ENCODE measurements around the gene CCDC181.
"Not testable (repeated sequence)": the region's sequence is repeated elsewhere in the genome, so short reads cannot be mapped to it uniquely, and the experiment has no call there.

The CCDC181 gene

DNA sequence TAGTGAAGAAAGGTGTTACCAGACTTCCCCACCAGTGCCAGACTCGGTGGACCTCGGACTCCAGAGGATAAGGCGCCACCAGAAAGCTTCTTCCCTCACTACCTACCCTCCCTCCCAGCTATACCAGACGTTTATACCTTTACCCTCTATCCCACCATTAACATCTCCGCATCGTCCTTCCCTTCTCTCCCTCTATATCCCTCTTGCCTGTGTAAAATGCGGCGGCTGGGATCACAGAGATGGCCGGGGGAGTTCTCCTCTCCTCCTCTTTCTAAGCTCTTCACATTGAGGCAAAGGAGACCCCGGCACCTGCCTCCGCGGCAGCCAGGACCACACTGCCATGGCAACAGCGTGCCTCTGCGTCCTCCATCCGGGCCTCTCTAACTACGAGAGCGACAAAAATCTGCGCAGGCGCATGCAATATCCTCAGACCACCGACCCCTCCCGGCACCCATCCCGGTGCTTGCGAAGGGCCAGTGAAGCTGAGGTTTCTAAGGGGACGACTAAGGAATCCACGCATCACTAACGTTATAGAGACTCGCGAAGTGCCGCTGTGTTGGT, at the start of gene CCDC181:
CCDC181 (minus strand) TSS at position 394 of the 561 bp plus-strand sequence. CDS start 2,547 bp downstream, outside the sequence.
- DNase-seq (ENCODE audit: low read depth in 2 of 2), result peak; percentile 21 to 44

DNA sequence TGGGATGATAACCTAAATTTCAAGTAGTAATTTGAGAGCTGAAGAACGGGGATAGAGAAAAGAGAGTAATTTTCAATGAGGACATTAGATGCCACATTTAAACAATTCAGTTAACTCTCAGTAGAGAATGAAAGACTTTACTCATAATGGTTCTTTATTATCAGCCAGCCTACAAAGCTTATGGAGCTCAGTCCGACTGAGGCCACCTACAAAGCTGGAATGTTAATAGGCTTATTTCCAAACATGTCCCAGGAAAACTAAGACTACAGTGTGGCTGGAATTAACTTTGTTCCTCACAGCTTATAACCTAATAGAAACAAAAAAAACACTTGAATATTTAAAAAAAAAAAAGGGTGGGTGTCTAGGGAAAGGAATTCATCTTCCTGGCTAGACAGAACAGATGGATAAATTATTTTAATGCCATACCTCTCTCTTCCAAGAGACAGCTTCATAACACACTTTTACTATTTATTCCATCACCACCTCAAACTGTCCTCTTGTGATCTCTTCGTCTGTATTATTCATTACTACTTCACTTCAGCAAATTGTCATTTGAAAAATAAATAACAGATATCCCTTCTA, 48.6 kb upstream of the CCDC181 start:
- DNase-seq (ENCODE audit: low read depth in 2 of 2), result no peak

DNA sequence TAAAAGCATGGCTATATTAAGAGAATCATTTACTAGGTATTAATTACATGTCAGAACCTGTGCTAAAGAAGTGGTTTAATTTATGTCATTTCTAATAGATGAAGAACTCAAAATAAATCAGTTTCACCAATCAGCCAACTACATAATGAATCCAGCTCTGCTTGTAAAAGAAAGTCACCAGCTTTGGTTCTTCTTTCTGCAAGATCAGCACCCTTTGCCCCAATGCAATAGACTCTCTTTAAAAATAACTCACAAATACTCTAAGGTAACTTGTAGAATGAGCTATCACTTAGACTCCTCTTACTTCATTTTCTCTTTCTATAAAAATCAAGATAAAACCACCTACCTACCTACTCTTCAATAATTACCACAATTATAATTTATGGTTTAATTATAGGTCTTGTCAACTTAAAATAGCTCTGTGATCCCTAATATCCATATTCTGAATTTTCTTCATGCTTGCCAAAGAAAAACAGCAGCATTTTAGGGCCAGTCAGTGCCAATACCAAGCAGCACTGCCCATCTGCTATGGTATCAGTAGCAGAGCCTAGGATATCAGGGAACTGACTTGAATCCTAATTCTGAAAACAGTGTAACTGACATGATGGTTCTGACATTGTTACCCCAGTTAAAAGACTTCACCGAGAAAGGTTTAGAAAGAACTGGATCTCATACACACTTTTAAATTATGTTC, 47.2 kb upstream of the CCDC181 start:
- no peak for DNase-seq (ENCODE audit: low read depth in 2 of 2)

DNA sequence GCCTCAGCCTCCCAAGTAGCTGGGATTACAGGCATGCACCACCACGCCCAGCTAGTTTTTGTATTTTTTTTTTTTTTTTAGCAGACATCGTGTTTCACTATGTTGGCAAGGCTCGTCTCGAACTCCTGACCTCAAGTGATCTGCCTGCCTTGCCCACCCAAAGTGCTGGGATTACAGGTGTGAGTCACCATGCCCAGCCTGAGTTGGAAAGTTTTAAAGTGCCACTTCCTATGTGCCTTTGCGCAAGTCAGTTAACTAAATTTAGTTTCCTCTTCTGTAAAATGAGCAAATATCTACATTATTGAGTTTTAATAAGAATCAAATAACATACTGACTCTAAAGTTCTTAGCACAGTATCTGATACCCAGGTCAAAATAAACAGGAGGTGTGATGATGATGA, 46.1 kb upstream of the CCDC181 start:
- DNase-seq (ENCODE audit: low read depth in 2 of 2), result no peak

DNA sequence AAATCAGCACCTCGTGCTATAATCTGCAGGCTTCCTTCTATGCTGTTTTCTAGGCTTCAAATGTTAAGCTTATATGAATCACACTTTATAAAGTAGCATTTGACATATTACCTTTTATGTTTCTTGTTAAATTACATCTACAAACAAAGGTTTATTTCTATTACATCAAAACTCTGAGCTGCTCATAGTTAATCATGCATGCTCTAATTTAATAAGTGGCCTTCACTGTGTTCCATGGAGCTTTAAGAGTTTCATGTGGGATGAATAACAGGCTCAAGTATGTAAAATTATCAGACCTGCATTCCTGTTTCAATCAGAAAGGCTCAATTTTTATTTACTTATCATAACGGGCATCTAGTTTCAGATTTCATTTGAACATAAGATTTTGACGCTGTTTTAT, 45.5 kb upstream of the CCDC181 start:
- no peak for DNase-seq (ENCODE audit: low read depth in 2 of 2)

DNA sequence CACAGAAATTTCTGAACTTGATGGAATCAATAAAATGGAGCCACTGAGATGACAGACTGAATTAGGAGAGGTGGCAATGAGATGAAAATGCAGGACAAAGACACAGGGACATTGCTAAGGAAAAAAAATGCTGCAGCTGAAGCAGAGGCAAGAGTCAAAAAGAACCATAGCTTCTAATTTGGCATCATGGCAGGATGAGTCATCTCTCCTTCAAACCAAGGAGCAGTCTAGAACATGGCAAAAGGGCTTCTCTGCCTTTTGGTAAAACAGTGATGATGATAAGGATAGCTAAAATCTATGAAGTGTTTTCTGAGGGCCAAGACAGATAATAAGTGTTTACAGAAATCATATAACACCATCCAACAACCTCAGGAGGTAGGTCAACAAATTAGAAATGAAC, 41.7 kb upstream of the CCDC181 start:
- DNase-seq (ENCODE audit: low read depth in 2 of 2), result no peak

DNA sequence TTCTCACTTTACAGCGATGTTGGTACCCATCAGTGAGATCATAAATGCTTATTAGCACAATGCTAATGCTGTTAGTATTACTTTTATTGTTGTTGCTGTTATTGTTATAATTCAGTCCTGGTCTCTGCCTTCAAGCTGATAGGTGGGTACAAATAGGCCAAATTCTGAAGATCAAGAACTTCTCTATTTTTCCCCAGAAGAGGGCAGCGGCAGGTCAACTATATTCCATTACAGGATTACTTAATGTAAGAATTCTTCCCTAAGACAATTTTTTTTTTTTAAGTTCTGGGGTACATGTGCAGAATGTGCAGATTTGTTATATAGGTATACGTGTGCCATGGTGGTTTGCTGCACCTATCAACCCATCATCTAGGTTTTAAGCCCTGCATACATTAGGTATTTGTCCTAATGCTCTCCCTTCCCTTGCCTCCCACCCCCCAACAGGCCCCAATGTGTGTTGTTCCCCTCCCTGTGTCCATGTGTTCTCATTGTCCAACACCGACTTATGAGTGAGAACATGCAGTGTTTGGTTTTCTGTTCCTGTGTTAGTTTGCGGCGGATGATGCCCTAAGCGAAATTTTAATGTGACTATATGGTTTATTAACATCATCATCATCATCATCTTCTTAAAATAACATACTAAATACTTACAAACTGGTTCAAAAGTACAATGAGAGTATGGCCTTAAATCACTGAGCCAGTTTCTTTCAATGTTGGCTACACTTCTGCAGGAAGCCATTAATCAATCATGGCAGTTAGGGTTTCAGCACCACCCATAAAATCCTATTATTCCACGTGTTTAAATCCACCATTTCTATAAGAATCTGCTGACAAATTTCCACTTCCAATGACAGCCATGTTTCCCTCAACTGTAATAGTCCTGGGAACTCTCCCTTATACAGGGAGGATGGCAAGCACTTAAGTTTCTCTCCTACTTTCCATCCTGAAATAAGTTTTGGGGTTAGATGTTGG, 39.3 kb upstream of the CCDC181 start:
- no peak for DNase-seq (ENCODE audit: low read depth in 2 of 2)

DNA sequence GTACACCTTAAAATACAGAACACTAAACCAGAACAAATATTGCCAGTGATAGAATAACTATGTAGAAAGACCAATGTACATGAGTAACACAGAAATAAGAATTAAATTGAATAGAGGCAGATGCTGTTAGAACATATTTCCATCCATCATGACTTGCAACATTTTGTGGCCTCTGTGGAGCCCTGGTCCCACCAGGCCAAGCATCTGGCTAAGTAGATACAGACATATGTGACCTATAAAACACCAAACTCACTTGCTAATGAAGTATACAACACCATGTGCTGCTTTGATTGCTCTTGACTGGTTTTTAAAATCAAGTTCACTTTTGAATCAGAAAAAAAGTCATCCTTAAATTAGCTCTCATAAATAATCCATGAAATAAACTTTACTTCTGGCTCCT, 38.0 kb upstream of the CCDC181 start:
- no peak for DNase-seq (ENCODE audit: low read depth in 2 of 2)

DNA sequence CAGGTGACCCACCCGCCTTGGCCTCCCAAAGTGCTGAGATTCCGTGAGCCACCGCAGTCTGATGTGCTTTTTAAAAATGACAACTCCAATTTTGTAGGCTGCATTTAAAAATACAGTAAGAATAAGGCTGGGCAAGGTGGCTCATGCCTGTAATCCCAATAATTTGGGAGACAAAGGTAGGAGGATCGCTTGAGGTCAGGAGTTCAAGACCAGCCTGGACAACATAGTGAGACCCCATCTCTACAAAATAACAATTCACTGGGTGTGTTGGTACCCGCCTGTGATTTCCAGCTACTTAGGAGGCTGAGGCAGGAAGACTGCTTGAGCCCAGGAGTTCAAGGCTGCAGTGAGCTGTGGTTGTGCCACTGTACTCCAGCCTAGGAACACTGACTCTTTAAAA, 35.1 kb upstream of the CCDC181 start:
- no peak for DNase-seq (ENCODE audit: low read depth in 2 of 2)

DNA sequence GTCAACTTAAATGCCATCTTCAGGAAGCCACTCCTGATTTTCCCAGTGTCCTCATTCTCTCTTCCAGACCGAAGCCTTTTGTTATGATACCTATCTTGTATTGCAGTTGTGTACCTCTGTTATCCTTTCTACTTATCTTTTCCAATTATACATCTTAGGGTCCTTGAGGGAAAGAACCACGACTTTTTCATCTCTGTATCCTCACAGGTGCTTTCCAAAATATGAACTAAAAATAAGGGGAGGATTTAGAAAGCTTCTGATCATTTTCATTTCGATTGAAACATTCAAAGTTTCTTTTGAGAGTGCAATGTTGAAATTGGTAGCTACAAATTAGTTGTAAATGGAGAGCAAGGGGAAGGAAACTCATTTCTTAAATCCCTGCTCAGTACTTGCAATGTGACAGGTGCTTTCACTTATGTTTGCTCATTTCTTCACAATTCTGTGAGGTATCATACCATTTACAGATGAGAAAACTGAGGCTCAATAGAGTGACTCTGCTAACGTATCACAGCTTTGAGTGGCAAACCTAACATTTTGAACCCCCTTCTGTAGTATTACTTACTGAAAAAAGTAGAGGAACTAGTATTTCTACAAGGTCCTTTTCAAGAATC, 34.2 kb upstream of the CCDC181 start:
- no peak for DNase-seq (ENCODE audit: low read depth in 2 of 2)

DNA sequence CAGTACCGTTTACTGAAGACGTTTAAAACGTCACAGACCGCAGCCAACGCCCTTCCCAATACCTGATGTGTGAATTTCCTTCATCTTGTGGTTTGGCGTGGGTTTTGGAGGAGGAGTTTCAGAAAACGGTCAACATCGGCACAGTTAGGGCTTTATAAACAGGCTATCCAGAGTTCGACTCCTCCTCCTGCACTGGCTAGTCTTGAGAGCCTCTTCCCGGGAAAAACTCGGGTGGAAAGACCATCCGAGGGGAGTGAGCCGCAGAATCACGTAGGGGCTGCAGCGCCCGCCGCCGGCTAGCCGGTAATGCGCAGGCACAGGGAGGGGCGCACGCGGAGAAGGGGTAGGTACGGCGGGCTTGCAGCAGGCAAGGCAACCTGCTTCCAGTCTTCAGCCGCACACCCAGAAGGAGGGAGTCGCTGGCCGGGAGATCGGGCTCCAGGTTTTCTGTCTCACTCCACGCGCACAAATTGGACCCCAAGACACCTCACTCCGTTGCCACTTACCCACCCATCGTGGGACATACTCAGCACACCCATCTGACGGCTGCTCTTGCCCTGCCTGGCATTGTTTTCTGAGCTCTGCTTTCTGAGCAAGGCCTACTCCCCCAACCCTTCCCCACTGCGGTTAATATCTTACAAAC, 33.0 kb upstream of the CCDC181 start:
- no peak for DNase-seq (ENCODE audit: low read depth in 2 of 2)

DNA sequence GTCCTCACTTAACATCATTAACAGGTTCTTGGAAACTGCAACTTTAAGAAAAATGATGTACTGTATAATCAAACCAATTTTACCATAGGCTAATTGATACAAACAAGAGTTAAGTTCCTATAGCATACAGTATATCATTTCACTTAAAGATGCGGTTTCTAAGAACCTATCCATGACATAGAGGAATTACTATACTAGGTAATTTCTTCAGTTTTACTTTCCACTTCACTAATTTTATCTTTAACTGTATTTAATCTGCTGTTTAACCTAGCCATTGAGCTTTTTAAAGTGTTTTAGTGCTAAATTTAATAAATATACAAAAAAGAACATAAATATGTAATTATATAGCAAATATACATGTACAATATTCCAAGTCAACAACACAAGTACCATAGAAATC, 30.2 kb upstream of the CCDC181 start:
- no peak for DNase-seq (ENCODE audit: low read depth in 2 of 2)

DNA sequence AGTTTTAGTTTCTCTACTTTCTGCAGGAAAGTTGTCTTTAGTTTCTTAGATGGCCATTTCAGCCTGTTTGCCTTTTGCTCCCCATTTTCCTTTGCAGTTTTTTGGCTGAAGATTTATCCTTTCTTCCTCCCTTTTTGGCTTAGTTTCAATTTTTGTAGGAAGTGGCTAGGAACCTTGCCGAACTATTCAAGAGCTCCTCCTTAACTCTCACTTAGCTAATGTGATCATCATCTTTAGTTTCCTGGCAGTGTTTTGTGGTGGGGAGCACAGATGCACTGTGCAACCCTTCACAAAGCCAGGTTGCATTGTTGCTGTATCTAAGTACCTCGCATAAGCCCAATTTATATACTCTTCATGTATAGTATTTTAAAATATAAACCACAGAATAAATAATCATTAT, 28.8 kb upstream of the CCDC181 start:
- no peak for DNase-seq (ENCODE audit: low read depth in 2 of 2)

DNA sequence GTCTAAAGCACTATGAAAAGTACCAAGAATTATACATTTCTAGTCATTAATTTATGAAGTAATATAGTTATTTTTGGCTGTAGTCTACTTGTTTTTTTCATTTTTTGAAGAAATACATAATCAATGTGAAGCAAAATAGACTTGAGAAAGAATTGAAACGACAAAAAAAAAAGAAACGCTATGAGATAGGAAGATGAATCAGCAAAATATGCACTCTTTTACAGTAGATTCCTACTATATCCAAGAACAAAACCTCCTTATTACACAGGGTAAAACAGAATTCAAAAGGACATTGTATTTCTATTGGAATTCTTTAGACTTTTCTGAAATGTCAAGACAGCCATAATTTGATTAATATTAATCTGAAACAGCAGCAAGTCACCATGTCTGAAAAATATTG, 25.6 kb upstream of the CCDC181 start:
- no peak for DNase-seq (ENCODE audit: low read depth in 2 of 2)

DNA sequence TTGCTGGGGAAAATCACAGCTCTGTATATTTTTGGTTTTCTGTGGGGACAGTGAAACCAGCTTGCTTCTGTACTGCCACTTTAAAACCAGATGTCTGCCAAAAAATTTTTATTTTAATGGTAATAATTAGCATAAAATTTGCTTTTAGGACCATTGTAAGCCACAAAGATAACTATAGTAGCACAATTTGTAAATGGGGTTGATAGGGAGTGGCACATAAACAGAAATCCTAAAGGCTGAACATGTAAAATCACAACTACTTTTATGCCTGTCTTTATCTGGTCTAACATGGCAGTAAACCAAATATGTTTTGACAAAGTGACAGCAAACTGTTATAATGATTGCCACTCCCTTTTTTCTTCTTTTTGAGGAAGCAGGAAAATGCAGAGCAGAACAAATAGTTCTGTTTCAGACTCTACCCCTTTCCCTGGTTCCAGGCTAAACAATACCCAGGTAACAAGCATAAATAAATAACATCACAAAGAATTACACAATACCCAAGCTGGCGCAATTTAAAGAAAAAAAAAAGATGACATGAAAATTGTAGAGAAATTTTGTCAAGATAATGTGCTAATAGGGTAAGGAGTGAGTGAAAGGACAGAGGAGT, 24.0 kb upstream of the CCDC181 start:
- DNase-seq (ENCODE audit: low read depth in 2 of 2), result no peak

DNA sequence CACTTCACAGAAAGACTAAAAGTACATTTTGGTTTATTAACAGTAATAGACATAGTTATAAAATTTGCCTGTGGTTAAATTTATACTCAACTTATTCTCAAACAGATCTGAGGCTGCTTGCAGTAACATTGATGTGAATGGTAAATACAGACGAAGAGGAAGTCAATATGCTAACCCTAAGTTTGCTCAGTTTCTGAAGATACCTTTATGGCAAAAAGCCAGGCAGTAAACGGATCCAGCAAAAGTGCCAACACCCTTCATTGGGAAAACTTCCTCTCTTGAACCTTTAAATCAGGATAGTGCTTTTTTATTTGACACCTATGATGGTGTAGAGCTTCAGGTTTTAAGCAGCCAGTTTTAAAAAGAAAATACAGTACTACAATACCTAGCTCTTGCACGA, 16.6 kb upstream of the CCDC181 start:
- DNase-seq (ENCODE audit: low read depth in 2 of 2), result no peak

DNA sequence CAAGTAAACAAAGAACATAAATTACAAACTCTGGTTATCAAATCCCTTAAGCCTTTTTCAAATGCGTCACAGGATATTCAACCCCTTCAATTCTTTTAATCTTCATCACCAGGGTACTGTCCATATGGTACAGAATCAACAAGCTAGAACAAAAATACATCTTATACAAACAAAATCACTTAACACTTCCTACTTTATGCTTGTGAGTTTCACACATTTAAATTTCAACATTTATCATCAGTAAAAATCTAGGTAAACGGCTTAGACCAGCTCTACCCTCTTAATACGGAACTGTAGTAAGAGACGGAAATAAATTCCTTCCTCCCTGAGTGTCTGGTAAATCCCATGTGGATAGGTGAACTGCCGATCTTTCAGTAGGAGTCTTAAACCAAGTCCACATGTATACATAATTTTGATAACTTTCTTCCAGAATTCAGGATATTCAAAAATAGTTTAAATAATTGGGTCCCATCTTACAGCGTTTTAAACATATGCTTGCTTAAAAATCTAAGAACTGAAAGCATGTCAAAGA, 1.0 kb downstream of the CCDC181 start:
- DNase-seq (ENCODE audit: low read depth in 2 of 2), result no peak

DNA sequence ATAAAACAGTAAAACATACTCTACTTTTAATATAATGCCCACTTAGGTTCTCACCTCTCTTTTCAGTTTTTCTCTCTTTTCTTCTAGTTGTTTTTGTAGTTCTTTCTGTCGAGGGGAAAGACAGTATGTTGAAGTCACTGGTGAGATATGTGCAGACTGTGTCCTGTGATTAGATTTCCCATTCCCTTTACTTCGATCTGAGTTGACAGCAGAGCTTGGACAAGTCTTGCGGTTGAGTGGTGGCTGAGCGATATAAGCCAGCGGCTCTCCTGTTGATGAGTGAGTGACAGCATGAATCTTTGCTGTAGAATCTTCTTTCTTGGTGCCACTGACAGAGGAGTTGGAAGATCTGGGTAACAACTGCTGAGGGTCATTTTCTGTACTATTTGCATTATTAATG, 6.0 kb downstream of the CCDC181 start:
- no peak for DNase-seq (ENCODE audit: low read depth in 2 of 2)

DNA sequence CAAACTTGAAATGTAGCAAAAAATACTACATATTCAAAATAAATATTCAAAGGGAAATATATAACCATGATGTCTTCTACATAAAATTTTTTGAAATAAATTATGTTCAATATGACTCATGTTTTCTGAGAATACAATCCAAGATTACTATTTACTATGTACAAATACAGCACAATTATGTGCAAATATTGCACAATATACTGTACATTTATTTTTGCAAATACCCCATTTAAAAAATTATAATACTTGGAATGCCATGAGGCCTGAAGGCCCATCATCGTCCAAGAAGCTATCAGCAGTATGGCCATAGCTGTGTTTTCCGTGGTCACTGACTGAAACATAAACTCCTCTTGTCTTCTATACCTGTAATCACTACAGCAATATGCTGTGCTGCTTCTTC, 12.3 kb downstream of the CCDC181 start:
- DNase-seq (ENCODE audit: low read depth in 2 of 2), result no peak

DNA sequence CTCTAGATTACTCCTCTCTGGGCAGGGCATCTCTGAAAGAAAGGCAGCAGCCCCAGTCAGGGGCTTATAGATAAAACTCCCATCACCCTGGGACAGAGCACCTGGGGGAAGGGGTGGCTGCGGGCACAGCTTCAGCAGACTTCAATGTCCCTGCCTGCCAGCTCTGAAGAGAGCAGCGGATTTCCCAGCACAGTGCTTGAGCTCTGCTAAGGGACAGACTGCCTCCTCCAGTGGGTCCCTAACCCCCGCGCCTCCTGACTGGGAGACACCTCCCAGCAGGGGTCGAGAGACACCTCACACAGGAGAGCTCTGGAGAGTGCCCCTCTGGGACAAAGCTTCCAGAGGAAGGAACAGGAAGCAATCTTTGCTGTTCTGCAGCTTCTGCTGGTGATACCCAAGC, 18.9 kb downstream of the CCDC181 start:
- not testable (repeated sequence) for DNase-seq (ENCODE audit: low read depth in 2 of 2)

DNA sequence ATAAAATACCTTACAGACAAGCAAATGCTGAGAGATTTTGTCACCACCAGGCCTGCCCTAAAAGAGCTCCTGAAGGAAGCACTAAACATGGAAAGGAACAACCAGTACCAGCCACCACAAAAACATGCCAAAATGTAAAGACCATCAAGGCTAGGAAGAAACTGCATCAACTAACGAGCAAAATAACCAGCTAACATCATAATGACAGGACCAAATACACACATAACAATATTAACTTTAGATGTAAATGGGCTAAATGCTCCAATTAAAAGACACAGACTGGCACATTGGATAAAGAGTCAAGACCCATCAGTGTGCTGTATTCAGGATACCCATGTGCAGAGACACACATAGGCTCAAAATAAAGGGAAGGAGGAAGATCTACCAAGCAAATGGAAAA, 24.7 kb downstream of the CCDC181 start:
- DNase-seq (ENCODE audit: low read depth in 2 of 2), result not testable (repeated sequence)

Data from stimulated activated CD8-positive, alpha-beta memory T cell treated with anti-CD3 and anti-CD28 coated beads, Interleukin-7, amount 100 ng/mL, for 4 hours (primary cell).